HepG2 (cell line): ENCODE results near the gene MEIG1. TPM values are rescaled to one million over a fixed set of nuclear protein-coding genes. Genes with fewer than 3 reads are reported as not detected.

ENCODE experiments used
- ASH2L ChIP-seq: fragments of 300-600, 200-600 bp; sonication (generic); IDR thresholded peaks from 2 replicates; pipeline ENCODE4 v1.7.0; 2017; ENCODE audit warnings: low read depth, mild to moderate bottlenecking, moderate library complexity, mixed read lengths, low read length; ENCODE audit not compliant: insufficient read length
- CREB1 ChIP-seq, 2 experiments: fragments of 450-650 bp in 1 of 2; IDR thresholded peaks; 2 replicates each; pipeline ENCODE4 v1.6.1; 2016 to 2017; ENCODE audit warnings: control low read depth in 1 of 2, mild to moderate bottlenecking in 1 of 2, missing compliant biosample characterization in 1 of 2, missing genetic modification characterization in 1 of 2
- CSRNP1 ChIP-seq: sonication (generic); formaldehyde crosslinking; IDR thresholded peaks from 2 replicates; pipeline ENCODE4 v1.8.1; 2023; ENCODE audit warnings: mild to moderate bottlenecking, missing genetic modification reagents
- HNRNPL ChIP-seq: fragments of 200-400 bp; formaldehyde crosslinking; IDR thresholded peaks from 2 replicates; pipeline ENCODE4 v1.6.1; 2017; ENCODE audit warnings: mild to moderate bottlenecking, low read depth, low read length
- HOXD1 ChIP-seq: sonication (generic); formaldehyde crosslinking; IDR thresholded peaks from 2 replicates; pipeline ENCODE4 v1.5.0; 2020; ENCODE audit warnings: missing genetic modification reagents
- KLF16 ChIP-seq, 2 experiments: sonication (generic) in 1 of 2; formaldehyde crosslinking in 1 of 2; IDR thresholded peaks; 2 replicates each; pipeline versions ENCODE4 v1.6.1 to v1.8.0; 2016 to 2023; ENCODE audit warnings: missing genetic modification reagents in 2 of 2, missing compliant biosample characterization in 1 of 2
- LRRFIP1 ChIP-seq: sonication (generic); formaldehyde crosslinking; conservative IDR thresholded peaks from 2 replicates; pipeline ENCODE4 v1.4.0; 2020; ENCODE audit warnings: missing genetic modification reagents
- MAZ ChIP-seq, 2 experiments: sonication (generic) in 1 of 2; formaldehyde crosslinking in 1 of 2; IDR thresholded peaks; 2 replicates each; pipeline versions ENCODE4 v1.5.0 to v1.6.1; 2012 to 2020; ENCODE audit warnings: low read depth in 2 of 2, mild to moderate bottlenecking in 2 of 2, borderline replicate concordance in 1 of 2, improper control_type of control experiment in 1 of 2, low read length in 1 of 2, missing genetic modification reagents in 1 of 2, moderate library complexity in 1 of 2
- MTA3 ChIP-seq: sonication (generic); formaldehyde crosslinking; IDR thresholded peaks from 2 replicates; pipeline ENCODE4 v1.4.0; 2020; ENCODE audit warnings: missing genetic modification reagents
- NFATC3 ChIP-seq: sonication (generic); formaldehyde crosslinking; IDR thresholded peaks from 2 replicates; pipeline ENCODE4 v1.5.1; 2020; ENCODE audit warnings: mild to moderate bottlenecking, missing genetic modification reagents
- POGK ChIP-seq: sonication (generic); formaldehyde crosslinking; conservative IDR thresholded peaks from 2 replicates; pipeline ENCODE4 v1.8.0; 2022; ENCODE audit warnings: mild to moderate bottlenecking, moderate library complexity, missing genetic modification reagents
- REPIN1 ChIP-seq: sonication (generic); formaldehyde crosslinking; IDR thresholded peaks from 2 replicates; pipeline ENCODE4 v1.8.0; 2022; ENCODE audit warnings: missing genetic modification reagents, low read depth, mild to moderate bottlenecking, borderline replicate concordance
- RXRA ChIP-seq: sonication (generic); formaldehyde crosslinking; IDR thresholded peaks from 2 replicates; pipeline ENCODE4 v1.5.1; 2020; ENCODE audit warnings: missing genetic modification reagents
- THAP7 ChIP-seq: sonication (generic); formaldehyde crosslinking; IDR thresholded peaks from 2 replicates; pipeline ENCODE4 v1.8.1; 2023; ENCODE audit warnings: mild to moderate bottlenecking, missing genetic modification reagents
- YEATS4 ChIP-seq: sonication (generic); formaldehyde crosslinking; IDR thresholded peaks from 2 replicates; pipeline ENCODE4 v1.4.0; 2020; ENCODE audit warnings: missing genetic modification reagents, borderline replicate concordance
- ZBTB38 ChIP-seq: sonication (generic); formaldehyde crosslinking; IDR thresholded peaks from 2 replicates; pipeline ENCODE4 v1.5.1; 2020; ENCODE audit warnings: mild to moderate bottlenecking, missing genetic modification reagents
- ZNF441 ChIP-seq: sonication (generic); formaldehyde crosslinking; IDR thresholded peaks from 2 replicates; pipeline ENCODE4 v1.7.0; 2021; ENCODE audit warnings: missing genetic modification reagents, borderline replicate concordance
- ZNF607 ChIP-seq: sonication (generic); formaldehyde crosslinking; IDR thresholded peaks from 2 replicates; pipeline ENCODE4 v1.5.1; 2020; ENCODE audit warnings: missing genetic modification reagents, mild to moderate bottlenecking, borderline replicate concordance
- ZNF740 ChIP-seq: sonication (generic); formaldehyde crosslinking; IDR thresholded peaks from 2 replicates; pipeline ENCODE4 v1.4.0; 2020; ENCODE audit warnings: missing genetic modification reagents
- polyA plus RNA-seq, 8 experiments: library from polyadenylated mRNA; depleted of rRNA in 3 of 8; stranded (reverse) in 7 of 8; unstranded in 1 of 8; fragments of >200 nt; fragmentation: Illumina TruSeq in 4 of 8; extraction: Trizol in 4 of 8; gene quantifications; 2 replicates each; pipeline versions ENCODE4 v1.2.1 to v1.2.3, GENCODE V29; 2011 to 2016; ENCODE audit warnings: low read depth in 4 of 8, missing spikeins in 1 of 8, mixed read lengths in 1 of 8; ENCODE audit not compliant: insufficient read depth in 1 of 8
- total RNA-seq, 5 experiments: library from RNA; depleted of rRNA; stranded (reverse); fragments of >200 nt; fragmentation: Illumina TruSeq; extraction: Trizol; gene quantifications; 2 replicates each; pipeline ENCODE4 v1.2.3, GENCODE V29; 2016; ENCODE audit warnings: low read depth in 1 of 5

Gene MEIG1
- total and polyA plus RNA-seq, 2 of the 13 experiments (the other 11 are each of a cell fraction or from before 2014, with no cell fraction given): not detected

- peak; percentile 81; the same call in 1 of the 2 replicates for TF ChIP-seq YEATS4 (CRISPR knock-in tag)
- peak; percentile 48; the same call in 1 of the 2 replicates for TF ChIP-seq ZNF441 (CRISPR knock-in tag)
- TF ChIP-seq NFATC3: 0 out of 2 replicates have a peak, but pooled peaks have one; percentile 26
- peak; percentile 41; the same call in 1 of the 2 replicates for TF ChIP-seq HOXD1 (CRISPR knock-in tag)
- TF ChIP-seq KLF16 (CRISPR knock-in tag; IDR thresholded peaks at IDR 0.05): peak in 1 of 2 experiments; percentile 24; a peak in 1 of 4 replicates
- TF ChIP-seq ZNF607 (CRISPR knock-in tag): no peak
- TF ChIP-seq LRRFIP1 (CRISPR knock-in tag): 0 out of 2 replicates have a peak, but pooled peaks have one; percentile 13
- 0 out of 2 replicates have a peak, but pooled peaks have one; percentile 13 for TF ChIP-seq HNRNPL
- TF ChIP-seq CSRNP1 (CRISPR knock-in tag): peak; percentile 14; the same call in 1 of the 2 replicates
- TF ChIP-seq CREB1 (IDR thresholded peaks at IDR 0.05): no peak
- peak; percentile 56; the same call in 1 of the 2 replicates for TF ChIP-seq CREB1 (CRISPR knock-in tag; IDR thresholded peaks at IDR 0.05)
- TF ChIP-seq ZBTB38: no peak; the same call in 1 of the 2 replicates
- 0 out of 2 replicates have a peak, but pooled peaks have one; percentile 22 for TF ChIP-seq ZNF740
- peak; percentile 84 for TF ChIP-seq ASH2L
- no peak for TF ChIP-seq MTA3 (CRISPR knock-in tag)
- peak; percentile 43; the same call in 1 of the 2 replicates for TF ChIP-seq MAZ (IDR thresholded peaks at IDR 0.05; ENCODE audit: borderline replicate concordance, low read depth, low read length)
- TF ChIP-seq MAZ (CRISPR knock-in tag; IDR thresholded peaks at IDR 0.05; ENCODE audit: low read depth): no peak; the same call in 1 of the 2 replicates
- peak; percentile 83 for TF ChIP-seq THAP7
- TF ChIP-seq POGK: peak; percentile 59; the same call in 1 of the 2 replicates
- TF ChIP-seq RXRA (CRISPR knock-in tag): peak; percentile 43; the same call in 1 of the 2 replicates
- TF ChIP-seq REPIN1: peak; percentile 57; the same call in 1 of the 2 replicates
Measured at GRCh38 chr10:14959221-14960057, at the start of gene MEIG1 (continued).
